Hepatic stellate cell (primary cell): ENCODE results near the gene RDH11.

Experiments
- DNase-seq: peaks from one replicate; pipeline ENCODE4 v3.0.0; 2011; ENCODE audit warnings: low spot score

The RDH11 gene

GRCh38 chr14:67650151-67650550, 45.4 kb downstream of the RDH11 start:
- DNase-seq: no peak

- DNase-seq: no peak
Observed at GRCh38 chr14:67646131-67646530, 49.4 kb downstream of the RDH11 start.

DNA sequence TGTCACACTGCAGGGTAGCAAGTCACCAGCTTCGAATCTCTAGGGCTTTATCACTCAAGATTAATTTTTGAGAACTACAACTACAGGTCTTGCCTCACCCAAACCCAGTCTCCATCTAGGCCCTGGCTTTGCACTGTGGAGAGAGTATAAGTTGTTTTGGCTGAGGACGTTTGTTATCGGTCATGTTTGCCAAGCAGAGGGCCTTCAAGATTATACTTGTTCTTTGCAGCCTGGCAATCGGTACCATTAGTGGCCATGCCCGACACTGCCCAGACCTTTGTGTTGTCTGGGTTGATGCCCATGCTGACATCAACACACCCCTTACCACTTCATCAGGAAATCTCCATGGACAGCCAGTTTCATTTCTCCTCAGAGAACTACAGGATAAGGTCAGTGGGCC, 50.1 kb downstream of the RDH11 start:
- no peak for DNase-seq

- no peak for DNase-seq
Observed at GRCh38 chr14:67644428-67644827, 51.1 kb downstream of the RDH11 start.

GRCh38 chr14:67643713-67644112, 51.9 kb downstream of the RDH11 start:
- no peak for DNase-seq

DNA sequence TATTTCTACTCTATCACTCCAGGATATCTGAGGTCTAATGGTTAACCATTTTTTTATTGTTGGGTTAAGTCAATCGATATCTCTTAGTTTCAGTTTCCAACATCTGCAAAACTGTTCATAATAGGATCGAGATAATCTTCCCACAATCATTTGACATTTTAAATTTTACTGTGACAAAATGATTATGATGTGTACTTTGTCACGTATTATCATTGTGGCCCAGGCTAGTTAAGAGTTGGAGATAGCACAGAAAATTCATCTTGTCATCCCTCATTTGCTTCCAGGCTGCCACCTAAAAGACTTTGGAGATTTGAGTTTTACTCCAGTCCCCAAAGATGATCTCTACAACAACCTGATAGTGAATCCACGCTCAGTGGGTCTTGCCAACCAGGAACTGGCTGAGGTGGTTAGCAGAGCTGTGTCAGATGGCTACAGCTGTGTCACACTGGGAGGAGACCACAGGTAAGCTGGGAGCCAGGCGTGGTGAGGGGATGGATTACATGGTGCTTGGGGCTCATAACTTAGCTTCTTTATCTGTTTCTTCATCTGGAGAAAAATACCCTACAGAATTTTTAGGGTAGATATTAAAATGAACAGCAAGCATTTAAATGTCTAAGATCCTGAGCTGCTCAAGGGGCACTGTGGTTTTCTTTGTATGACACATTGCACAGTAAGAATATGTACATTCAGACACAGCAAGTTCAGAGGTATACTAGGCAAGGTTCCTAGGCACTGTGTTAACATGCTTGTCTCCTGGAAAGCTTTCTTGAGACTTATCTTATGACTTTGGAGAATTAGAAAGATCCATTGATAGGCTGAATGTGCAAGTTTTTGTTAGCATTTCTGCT, 53.4 kb downstream of the RDH11 start:
- DNase-seq: no peak

- no peak for DNase-seq
Observed at GRCh38 chr14:67641480-67641879, 54.1 kb downstream of the RDH11 start.

DNA sequence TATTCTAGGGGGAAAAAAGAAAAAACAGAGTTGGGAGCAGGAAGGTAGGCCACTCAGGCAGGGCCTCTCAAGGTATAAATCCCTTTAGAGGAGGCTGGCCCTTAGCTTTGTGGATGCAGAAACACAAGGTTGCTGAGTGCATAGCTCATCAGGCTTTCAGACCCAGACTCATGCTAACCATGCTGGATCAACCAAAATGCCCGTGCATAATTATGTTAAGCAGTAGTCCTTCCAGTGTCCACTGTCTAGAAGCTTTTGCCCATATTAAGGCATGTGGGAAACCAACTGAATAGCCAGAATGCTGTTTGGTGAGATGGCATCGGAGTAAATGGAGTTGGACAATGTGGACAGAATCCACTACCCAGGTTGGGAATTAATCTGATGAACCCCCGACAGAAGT, 56.9 kb downstream of the RDH11 start:
- no peak for DNase-seq

- no peak for DNase-seq
Observed at GRCh38 chr14:67636361-67636919, 59.1 kb downstream of the RDH11 start.

GRCh38 chr14:67633451-67634147, 62.0 kb downstream of the RDH11 start:
- no peak for DNase-seq

DNA sequence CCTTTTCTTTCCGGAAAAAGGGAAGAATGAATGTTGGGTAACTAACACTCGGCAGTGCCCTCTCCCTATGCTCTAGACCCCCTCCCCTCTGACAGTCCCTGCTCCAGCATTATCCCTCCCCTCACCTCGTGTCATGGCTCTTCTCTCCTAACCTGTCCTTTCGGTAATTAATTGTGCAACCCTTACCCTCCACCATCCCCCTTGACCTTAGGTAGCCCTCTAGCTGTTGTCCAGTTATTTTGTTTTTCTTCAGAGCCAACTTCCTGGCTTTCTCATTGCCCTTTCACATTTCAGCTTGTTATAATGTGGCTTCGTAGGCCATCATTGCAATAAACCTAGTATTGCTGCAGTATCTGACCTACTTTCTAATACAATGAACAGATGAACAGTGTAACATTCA, 64.6 kb downstream of the RDH11 start:
- no peak for DNase-seq

- no peak for DNase-seq
Observed at GRCh38 chr14:67630186-67630585, 65.4 kb downstream of the RDH11 start.

DNA sequence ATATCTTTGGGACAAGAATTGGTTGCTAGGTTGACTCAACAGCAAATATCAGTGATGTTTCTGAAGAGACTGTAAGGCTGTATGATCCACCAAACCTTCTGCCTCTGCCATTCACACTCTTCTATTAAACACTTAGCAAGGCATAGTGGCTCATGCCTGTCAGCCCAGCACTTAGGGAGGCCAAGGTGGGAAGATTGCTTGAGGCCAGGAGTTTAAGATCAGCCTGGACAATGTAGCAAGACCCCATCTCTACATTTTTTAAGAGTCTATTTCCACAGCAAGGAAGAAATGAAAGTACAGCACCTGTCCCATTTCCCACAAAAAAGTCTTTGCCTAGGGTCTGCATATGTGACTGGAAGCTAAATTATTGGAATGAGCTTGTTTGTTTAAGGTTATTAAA, 68.0 kb downstream of the RDH11 start:
- DNase-seq: no peak
